ENCODE data around the gene MGAT4C. TPM values are rescaled to one million over a fixed set of nuclear protein-coding genes. Genes with fewer than 3 reads are reported as not detected.

The MGAT4C gene
- polyA plus RNA-seq, 2 of the 4 experiments (the other 2 are of a cell fraction): 0.17 TPM; not detected in 1

- ATAC-seq: no peak
- no peaks in the 10 kb centered on the region for H3K4me1 ChIP-seq
- WGBS (ENCODE audit: missing lambda C conversion rate): 30% methylated on average over 4 of the region's 5 CpGs
- H3K9me3 ChIP-seq: peaks cover 9% of the 10 kb centered on the region; the same call in 2 of the 3 replicates
- TF ChIP-seq HEYL (CRISPR knock-in tag; IDR thresholded peaks at IDR 0.05) (no peak), MAZ (IDR thresholded peaks at IDR 0.05; ENCODE audit: borderline replicate concordance, low read depth, low read length) (no peak), POLR2AphosphoS2 (conservative IDR thresholded peaks at IDR 0.05; ENCODE audit: low read length) (no peak), TFCP2L1 (CRISPR knock-in tag; IDR thresholded peaks at IDR 0.05) (no peak)
- TF ChIP-seq, protein P1, sequence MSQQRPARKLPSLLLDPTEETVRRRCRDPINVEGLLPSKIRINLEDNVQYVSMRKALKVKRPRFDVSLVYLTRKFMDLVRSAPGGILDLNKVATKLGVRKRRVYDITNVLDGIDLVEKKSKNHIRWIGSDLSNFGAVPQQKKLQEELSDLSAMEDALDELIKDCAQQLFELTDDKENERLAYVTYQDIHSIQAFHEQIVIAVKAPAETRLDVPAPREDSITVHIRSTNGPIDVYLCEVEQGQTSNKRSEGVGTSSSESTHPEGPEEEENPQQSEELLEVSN (IDR thresholded peaks at IDR 0.05; ENCODE audit: borderline replicate concordance, low read depth): no peak
- H3K27ac ChIP-seq: no peak overlapping the region
- CTCF ChIA-PET: no interaction called here
- no peak for DNase-seq (ENCODE audit: low read depth in 1 of 2, low spot score in 1 of 2)
- no peak for FAIRE-seq
- POLR2A ChIA-PET: no interaction called here
- no peak overlapping the region for H3K4me2 ChIP-seq
- no peak overlapping the region for H3K4me3 ChIP-seq
These were observed 211.8 kb downstream of the MGAT4C start for GRCh38 chr12:86044396-86044795.

- no peak for TF ChIP-seq JUN (IDR thresholded peaks at IDR 0.05)
- TF ChIP-seq CHD4 (IDR thresholded peaks at IDR 0.05; ENCODE audit: borderline replicate concordance): no peak
- TF ChIP-seq RCOR1 (IDR thresholded peaks at IDR 0.05; ENCODE audit: low read depth, low read length): no peak
- no peak for TF ChIP-seq HDAC2 (IDR thresholded peaks at IDR 0.05)
- TF ChIP-seq ZFP36 (IDR thresholded peaks at IDR 0.05; ENCODE audit: borderline replicate concordance, partially characterized antibody): no peak
- no peak for TF ChIP-seq HMGXB4 (CRISPR knock-in tag; IDR thresholded peaks at IDR 0.05; ENCODE audit: borderline replicate concordance)
- no peak for TF ChIP-seq RAD21 (conservative IDR thresholded peaks at IDR 0.05 in 1 of 2, IDR thresholded peaks at IDR 0.05 in 1 of 2)
- TF ChIP-seq RFX5 (IDR thresholded peaks at IDR 0.05): no peak
- no peak for TF ChIP-seq CBX2 (IDR thresholded peaks at IDR 0.05; ENCODE audit: borderline replicate concordance, low read depth)
- TF ChIP-seq TFCP2L1 (CRISPR knock-in tag; IDR thresholded peaks at IDR 0.05): no peak
- TF ChIP-seq USF2 (IDR thresholded peaks at IDR 0.05): no peak
- TF ChIP-seq HOXB13 (CRISPR knock-in tag; IDR thresholded peaks at IDR 0.05; ENCODE audit: low read depth): no peak
- no peak for TF ChIP-seq GATA3 (IDR thresholded peaks at IDR 0.05; ENCODE audit: borderline replicate concordance)
- no peak for TF ChIP-seq JUNB (IDR thresholded peaks at IDR 0.05)
- no peak for TF ChIP-seq ATOH8 (CRISPR knock-in tag; IDR thresholded peaks at IDR 0.05; ENCODE audit: low read depth)
- TF ChIP-seq MAZ (IDR thresholded peaks at IDR 0.05; ENCODE audit: borderline replicate concordance, low read depth, low read length): no peak
- TF ChIP-seq KDM5A (IDR thresholded peaks at IDR 0.05): no peak
- no peak for TF ChIP-seq NFE2L2 (conservative IDR thresholded peaks at IDR 0.05; ENCODE audit: low read length)
- CTCF ChIA-PET: no interaction called here
- Histone ChIP-seq H3K9me3 (peaks cover 9% of the 10 kb centered on the region; the same call in 2 of the 3 replicates), H3K4me1 (no peaks in the 10 kb centered on the region), H3K4me2 (no peak overlapping the region), H3K27ac (no peak overlapping the region), H3K4me3 (no peak overlapping the region)
- DNase-seq (ENCODE audit: low read depth in 1 of 2, low spot score in 1 of 2): no peak
- peak; percentile 13 for FAIRE-seq
- POLR2A ChIA-PET: no interaction called here
- 37% methylated on average over 3 of the region's 3 CpGs for WGBS (ENCODE audit: missing lambda C conversion rate)
- ATAC-seq: no peak
These were observed 214.1 kb downstream of the MGAT4C start for GRCh38 chr12:86042062-86042461.

- H3K4me3 ChIP-seq: no peak overlapping the region
- TF ChIP-seq CHD2 (IDR thresholded peaks at IDR 0.05; ENCODE audit: low read length, partially characterized antibody): no peak
- peak; percentile 96 for TF ChIP-seq MAFK (IDR thresholded peaks at IDR 0.05; ENCODE audit: partially characterized antibody)
- TF ChIP-seq REST (IDR thresholded peaks at IDR 0.05): no peak
- no peak for TF ChIP-seq CBX2 (IDR thresholded peaks at IDR 0.05; ENCODE audit: borderline replicate concordance, low read depth)
- no peak for TF ChIP-seq EHMT2 (IDR thresholded peaks at IDR 0.05; ENCODE audit: low read depth)
- H3K4me1 ChIP-seq: no peaks in the 10 kb centered on the region
- no peaks in the 10 kb centered on the region for H3K9me3 ChIP-seq
- ChIA-PET CTCF (no interaction called here), POLR2A (no interaction called here)
- DNase-seq (ENCODE audit: low read depth in 1 of 2, low spot score in 1 of 2) (no peak), ATAC-seq (no peak), FAIRE-seq (no peak)
- 69% methylated on average over 3 of the region's 3 CpGs for WGBS (ENCODE audit: missing lambda C conversion rate)
- H3K27ac ChIP-seq: no peak overlapping the region
- H3K4me2 ChIP-seq: no peak overlapping the region
These were observed 237.8 kb downstream of the MGAT4C start for GRCh38 chr12:86018361-86018760.
